Activated T-helper 1 cell treated with anti-CD3 and anti-CD28 coated beads, Interleukin-12 subunit alpha, Interleukin-12 subunit beta, Interleukin-2, Interleukin-4 antibody, amounts not matched to agents 30 ng/mL and 10 ng/mL and 1 ng/mL, durations not matched to agents 14 hours and 24 hours and 36 hours (primary cell): ENCODE results near the gene ZNF521. TPM values are rescaled to one million over a fixed set of nuclear protein-coding genes. Genes with fewer than 3 reads are reported as not detected.

Experiments used
- DNase-seq: peaks from one replicate; pipeline ENCODE4 v3.0.0; 2021; ENCODE audit warnings: low spot score
- H3K27ac Mint-ChIP-seq: one replicate; pipeline ENCODE4 v1.8.0; 2021; ENCODE audit warnings: mild to moderate bottlenecking, mixed read lengths
- H3K27me3 Mint-ChIP-seq: one replicate; pipeline ENCODE4 v1.8.0; 2022; ENCODE audit warnings: mild to moderate bottlenecking, moderate library complexity, mixed read lengths; ENCODE audit not compliant: insufficient read depth
- H3K36me3 Mint-ChIP-seq: one replicate; pipeline ENCODE4 v1.8.0; 2021; ENCODE audit warnings: low read depth, mixed read lengths
- H3K4me1 Mint-ChIP-seq: one replicate; pipeline ENCODE4 v1.8.0; 2021; ENCODE audit warnings: low read depth, mixed read lengths
- H3K4me3 Mint-ChIP-seq: one replicate; pipeline ENCODE4 v1.8.0; 2021; ENCODE audit warnings: mild to moderate bottlenecking, moderate library complexity, mixed read lengths
- H3K9me3 Mint-ChIP-seq: one replicate; pipeline ENCODE4 v1.8.0; 2021; ENCODE audit warnings: mixed read lengths
- intact Hi-C: fragments of 100-400 bp; cut with micrococcal nuclease; formaldehyde crosslinking; loops from one replicate; pipeline ENCODE4 v1.15.1; 2024
- total RNA-seq: library from RNA; stranded (reverse); gene quantifications from 2 replicates; pipeline ENCODE4 v1.2.3, GENCODE V29; 2022

The ZNF521 gene
- not detected in 2 replicates for total RNA-seq

DNA sequence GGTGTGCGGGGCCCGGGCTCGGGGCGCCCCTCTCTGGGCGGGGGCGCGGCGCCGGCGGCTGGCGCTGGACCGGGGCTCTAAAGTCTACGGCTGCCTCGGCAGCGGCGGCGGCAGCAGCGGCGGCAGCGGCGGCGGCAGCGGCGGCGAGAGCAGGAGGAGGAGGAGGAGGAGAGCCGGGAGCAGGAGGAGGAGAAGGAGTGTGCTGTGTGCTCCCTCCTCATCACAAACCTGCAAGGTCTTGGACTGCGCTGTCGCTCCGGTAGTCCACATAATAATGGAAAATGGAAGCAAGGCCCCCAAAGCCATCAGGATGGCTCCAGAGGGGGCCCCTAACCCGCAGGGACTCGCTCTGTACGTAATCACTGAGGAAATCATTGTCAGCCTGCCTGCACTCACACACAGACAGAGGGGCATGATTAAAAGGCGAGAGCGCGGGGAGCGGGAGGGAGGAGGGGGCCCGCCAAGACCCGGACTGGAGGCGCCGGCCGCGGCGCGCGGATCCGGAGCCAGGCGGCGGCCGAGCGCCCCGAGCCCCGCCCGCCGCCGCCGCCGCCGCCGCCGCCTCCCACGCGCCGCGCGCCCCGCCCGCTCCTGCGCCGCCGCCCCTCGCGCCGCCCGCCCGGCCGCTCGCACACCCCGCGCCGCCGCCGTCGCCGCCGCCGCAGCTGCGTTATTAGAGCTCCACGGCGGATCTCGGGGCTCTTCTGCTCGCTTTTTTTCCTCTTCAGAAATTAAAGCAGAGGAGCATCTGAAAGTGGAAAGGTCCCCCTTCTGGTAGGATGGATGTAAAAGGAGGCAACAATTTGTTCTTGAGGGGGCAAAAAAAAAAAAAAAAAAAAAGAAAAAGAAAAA is at the start of gene ZNF521:
Gene ZNF521, minus strand, starts transcription at position 390 of the 852 bp plus-strand sequence. CDS start 1,220 bp downstream, outside the sequence.
- peaks cover 5% of the 10 kb centered on the region for H3K4me1 Mint-ChIP-seq
- H3K27me3 Mint-ChIP-seq: peaks cover 65% of the 10 kb centered on the region
- H3K4me3 Mint-ChIP-seq: peak within 1 kb of the TSS; percentile 77
- no peaks in the 10 kb centered on the region for H3K9me3 Mint-ChIP-seq
- intact Hi-C loops: loop anchor here (5.0 to 10.0 kb wide), 2 partner anchors 187 to 1200 kb away; no protein-coding TSS in a partner anchor
- no peak within 1 kb of the TSS for H3K27ac Mint-ChIP-seq
- DNase-seq: peak; percentile 11
- H3K36me3 Mint-ChIP-seq: peaks cover 2% of the 10 kb centered on the region

DNA sequence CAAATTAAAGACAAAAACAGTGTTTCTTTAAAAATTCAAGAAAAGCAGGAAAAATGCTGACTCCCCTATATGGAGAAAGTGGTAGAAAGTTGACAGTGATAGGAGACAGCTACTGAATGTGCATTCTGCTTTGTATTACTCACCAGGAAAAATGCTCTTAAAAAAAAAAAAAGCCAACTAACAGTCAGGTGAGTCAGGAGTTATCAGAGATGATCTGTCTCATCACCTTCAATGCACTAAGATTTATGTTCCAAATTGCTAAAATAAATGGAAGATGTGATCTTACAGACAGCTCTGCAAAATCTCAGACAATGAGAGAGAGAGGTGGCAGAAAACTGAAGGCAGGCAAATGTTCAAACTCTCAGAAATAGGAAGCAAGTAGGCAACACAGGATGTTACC is 47.6 kb upstream of the ZNF521 start:
- no peaks in the 10 kb centered on the region for H3K4me1 Mint-ChIP-seq
- no peak overlapping the region for H3K4me3 Mint-ChIP-seq
- H3K9me3 Mint-ChIP-seq: no peaks in the 10 kb centered on the region
- H3K27ac Mint-ChIP-seq: no peak overlapping the region
- intact Hi-C loops: no loop called here
- no peak for DNase-seq
- H3K36me3 Mint-ChIP-seq: no peaks in the 10 kb centered on the region
- no peaks in the 10 kb centered on the region for H3K27me3 Mint-ChIP-seq

DNA sequence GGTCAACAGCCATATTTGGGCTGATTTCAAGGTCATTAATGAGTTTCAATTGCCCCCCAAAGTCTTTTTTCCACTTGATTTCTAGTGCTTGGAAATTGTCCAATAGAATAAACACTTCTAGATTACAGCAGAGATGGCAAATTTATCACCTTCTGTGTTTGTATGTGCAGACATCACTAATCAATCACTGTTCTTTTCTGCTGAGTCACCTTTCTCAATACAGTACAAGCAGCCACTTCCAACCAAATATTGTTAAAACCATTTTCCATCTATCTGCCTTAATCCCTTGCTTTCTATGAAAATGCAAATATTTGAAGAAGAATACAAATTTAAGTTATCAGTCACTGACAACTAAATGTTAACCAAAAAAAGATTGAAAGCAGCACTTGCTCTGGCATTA is 40.2 kb upstream of the ZNF521 start:
- DNase-seq: no peak
- no peak overlapping the region for H3K27ac Mint-ChIP-seq
- H3K27me3 Mint-ChIP-seq: no peaks in the 10 kb centered on the region
- no peak overlapping the region for H3K4me3 Mint-ChIP-seq
- intact Hi-C loops: no loop called here
- H3K4me1 Mint-ChIP-seq: no peaks in the 10 kb centered on the region
- no peaks in the 10 kb centered on the region for H3K36me3 Mint-ChIP-seq
- no peaks in the 10 kb centered on the region for H3K9me3 Mint-ChIP-seq

DNA sequence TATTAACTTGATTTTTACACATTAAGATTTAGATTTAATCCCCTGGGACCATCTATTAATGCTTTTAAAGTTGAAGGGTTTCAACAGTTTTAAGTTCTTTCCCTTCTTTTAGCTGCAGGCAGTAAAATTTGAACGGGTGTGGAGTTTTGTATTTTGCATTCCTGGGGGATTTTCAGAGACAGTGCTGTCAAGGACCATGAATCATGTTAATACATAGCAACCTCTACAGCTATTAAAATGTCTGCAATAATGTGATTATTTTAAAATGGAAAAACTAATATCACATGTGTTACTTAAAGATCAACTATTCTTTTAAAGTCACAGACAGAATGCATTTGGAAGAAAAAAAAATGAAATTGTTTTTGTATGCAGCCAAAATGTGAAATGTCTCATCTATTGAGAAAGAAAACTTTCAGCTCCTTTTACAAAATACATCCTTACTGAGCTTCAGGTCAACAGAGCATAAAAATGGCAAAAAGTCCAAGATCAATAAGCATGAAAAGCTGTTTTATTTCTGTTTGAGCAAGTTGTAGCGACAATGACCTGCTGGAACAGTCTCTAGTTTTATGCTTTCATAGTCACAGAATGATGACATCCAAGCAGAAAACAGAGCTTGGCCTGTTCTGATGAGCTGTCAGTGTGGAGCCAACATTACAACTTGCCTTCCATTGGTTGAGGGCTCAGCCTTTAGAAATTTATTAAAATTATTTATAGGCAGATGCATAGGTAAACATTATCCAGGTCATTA is 21.6 kb upstream of the ZNF521 start:
- DNase-seq: no peak
- H3K27me3 Mint-ChIP-seq: peaks cover 2% of the 10 kb centered on the region
- intact Hi-C loops: no loop called here
- no peaks in the 10 kb centered on the region for H3K36me3 Mint-ChIP-seq
- H3K4me1 Mint-ChIP-seq: no peaks in the 10 kb centered on the region
- H3K9me3 Mint-ChIP-seq: no peaks in the 10 kb centered on the region
- no peak overlapping the region for H3K4me3 Mint-ChIP-seq
- H3K27ac Mint-ChIP-seq: no peak overlapping the region

DNA sequence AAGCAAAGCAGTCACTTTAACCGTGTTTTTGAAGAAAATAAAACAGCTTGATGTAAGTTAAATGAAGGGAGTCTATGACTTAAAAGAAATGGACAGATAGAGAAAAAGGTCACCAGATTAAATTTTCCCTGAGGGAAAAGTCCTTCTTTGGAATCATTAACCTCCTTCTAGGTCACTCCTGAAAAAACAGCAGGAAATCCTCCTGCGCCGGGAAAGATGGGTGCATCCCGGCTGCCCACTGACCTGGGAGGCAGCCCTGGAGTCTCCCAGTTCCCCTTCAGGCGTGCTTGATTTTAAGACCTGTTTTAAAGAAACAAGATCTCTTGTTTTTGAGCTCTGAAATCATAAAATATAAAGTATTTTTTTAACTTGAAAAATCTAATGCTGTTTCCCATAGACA is 18.4 kb upstream of the ZNF521 start:
- Mint-ChIP-seq H3K27me3 (peaks cover 2% of the 10 kb centered on the region), H3K4me3 (no peak overlapping the region), H3K27ac (no peak overlapping the region), H3K36me3 (no peaks in the 10 kb centered on the region), H3K9me3 (no peaks in the 10 kb centered on the region), H3K4me1 (no peaks in the 10 kb centered on the region)
- intact Hi-C loops: no loop called here
- no peak for DNase-seq

DNA sequence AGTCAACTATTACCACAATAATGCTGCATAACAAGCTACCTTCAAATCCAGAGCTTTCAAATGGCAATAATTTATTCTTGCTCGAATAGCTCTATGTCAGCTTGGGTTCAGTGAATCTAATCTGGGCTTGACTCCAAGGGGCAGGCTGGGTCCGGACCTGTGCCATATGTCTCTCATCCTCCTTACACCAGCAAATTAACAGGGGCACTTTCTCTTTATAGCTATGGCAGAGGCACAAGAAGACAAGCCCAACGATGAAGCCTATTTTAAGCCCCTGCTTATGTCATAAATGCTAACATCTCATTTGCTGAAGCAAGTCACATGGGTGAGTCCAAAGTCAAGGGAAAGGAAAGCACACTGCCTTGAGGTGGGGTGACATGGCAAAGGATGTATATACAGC is 13.3 kb upstream of the ZNF521 start:
- Mint-ChIP-seq H3K9me3 (no peaks in the 10 kb centered on the region), H3K4me1 (no peaks in the 10 kb centered on the region), H3K36me3 (no peaks in the 10 kb centered on the region)

DNA sequence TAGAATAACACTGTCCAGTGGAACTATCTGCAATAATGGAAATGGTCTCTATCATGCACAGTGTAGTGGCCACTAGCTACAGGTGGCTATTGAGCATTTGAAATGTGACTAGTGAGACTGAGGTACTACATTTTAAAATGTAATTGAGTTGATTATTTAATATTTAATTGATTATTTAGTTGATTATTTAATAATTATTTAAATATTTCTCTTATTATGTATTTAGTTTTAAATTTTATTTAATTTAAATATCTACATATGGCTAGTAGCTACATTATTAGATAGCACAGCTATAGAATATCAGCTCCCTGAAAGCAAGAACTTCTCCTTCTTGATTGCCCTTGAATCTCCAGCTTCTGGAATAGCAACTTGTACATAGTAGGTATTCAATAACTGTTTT is 12.8 kb upstream of the ZNF521 start:
- H3K4me1 Mint-ChIP-seq: no peaks in the 10 kb centered on the region
- no peak for DNase-seq
- no peak overlapping the region for H3K27ac Mint-ChIP-seq
- intact Hi-C loops: no loop called here
- no peaks in the 10 kb centered on the region for H3K27me3 Mint-ChIP-seq
- no peaks in the 10 kb centered on the region for H3K36me3 Mint-ChIP-seq
- no peaks in the 10 kb centered on the region for H3K9me3 Mint-ChIP-seq
- H3K4me3 Mint-ChIP-seq: no peak overlapping the region

More for the DNA sequence above, 13.3 kb upstream of the ZNF521 start:
- no peak for DNase-seq
- Mint-ChIP-seq H3K4me3 (no peak overlapping the region), H3K27me3 (no peaks in the 10 kb centered on the region), H3K27ac (no peak overlapping the region)
- intact Hi-C loops: no loop called here

DNA sequence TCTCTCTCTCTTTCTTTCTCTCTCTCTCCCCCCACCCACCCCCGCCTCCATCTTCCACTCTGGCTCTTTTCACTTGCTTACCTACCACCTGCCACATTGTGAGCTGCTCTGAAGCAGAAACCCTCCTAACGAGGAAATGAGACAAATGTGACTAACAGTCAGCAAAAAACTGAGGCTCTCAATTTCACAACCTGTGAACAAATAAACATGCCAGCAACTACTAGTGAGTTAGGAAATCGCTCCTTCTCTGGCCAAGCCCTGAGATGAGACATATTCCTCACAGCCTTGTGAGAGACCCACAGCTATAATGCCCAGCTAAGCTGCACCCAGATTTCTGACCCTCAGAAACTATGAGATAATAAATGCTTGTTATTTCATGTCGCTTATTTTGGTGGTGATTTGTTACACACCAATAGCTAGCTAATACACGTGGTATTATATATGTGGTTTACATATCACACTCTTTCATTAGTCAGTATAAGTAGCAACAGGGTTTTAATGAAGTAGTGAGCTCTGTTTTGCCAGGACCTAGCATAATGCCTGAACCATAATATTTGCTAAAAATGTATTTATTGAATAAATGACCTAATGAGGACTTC is 8.4 kb upstream of the ZNF521 start:
- intact Hi-C loops: no loop called here
- Mint-ChIP-seq H3K9me3 (no peaks in the 10 kb centered on the region), H3K4me3 (no peak overlapping the region), H3K4me1 (no peaks in the 10 kb centered on the region), H3K27ac (no peak overlapping the region), H3K36me3 (no peaks in the 10 kb centered on the region), H3K27me3 (peaks cover 5% of the 10 kb centered on the region)
- DNase-seq: no peak

DNA sequence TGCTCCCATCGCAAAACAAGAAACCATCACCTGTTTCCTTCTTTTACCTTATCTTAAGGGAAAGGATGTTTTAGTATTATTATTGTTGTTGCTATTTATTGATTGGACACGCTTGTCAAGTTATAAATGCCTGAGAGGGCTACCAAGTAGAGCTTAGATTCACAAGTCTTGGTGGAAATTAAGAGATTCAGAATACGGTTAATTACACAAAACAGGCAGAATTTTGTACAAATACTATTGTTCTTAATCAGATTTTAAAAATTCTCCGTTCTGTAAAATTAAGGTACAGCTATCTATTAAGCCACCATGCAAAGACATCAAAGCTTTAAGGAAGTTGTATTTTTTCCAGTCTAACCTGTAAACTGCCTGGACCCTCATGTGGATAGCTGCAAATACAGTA is 1.1 kb upstream of the ZNF521 start:
- Mint-ChIP-seq H3K9me3 (no peaks in the 10 kb centered on the region), H3K27me3 (peaks cover 54% of the 10 kb centered on the region)
- intact Hi-C loops: loop anchor here (5.0 to 10.0 kb wide), 2 partner anchors 188 to 1199 kb away; no protein-coding TSS in a partner anchor

DNA sequence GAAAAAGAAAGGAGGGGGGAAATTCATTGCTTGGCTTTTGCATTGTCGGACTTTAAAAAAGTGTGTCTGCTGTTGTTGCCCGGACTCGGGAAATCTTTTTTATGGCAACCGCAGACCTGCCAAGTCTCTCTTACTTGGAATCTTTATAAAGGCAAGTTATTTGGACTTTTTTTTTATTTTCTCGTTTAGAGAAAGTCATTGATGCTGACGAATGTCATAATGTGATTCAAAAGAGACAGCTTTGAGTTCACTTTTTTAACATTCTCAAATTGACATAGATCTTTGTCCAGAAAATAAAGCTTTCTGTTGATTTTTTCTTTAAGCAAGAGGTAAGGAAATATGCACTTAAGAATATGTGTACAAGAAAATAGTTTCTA is 651 bp upstream of the ZNF521 start:
- H3K36me3 Mint-ChIP-seq: peaks cover 2% of the 10 kb centered on the region
- no peak for DNase-seq
- H3K4me3 Mint-ChIP-seq: no peak overlapping the region
- peaks cover 5% of the 10 kb centered on the region for H3K4me1 Mint-ChIP-seq
- no peak overlapping the region for H3K27ac Mint-ChIP-seq
- no peaks in the 10 kb centered on the region for H3K9me3 Mint-ChIP-seq
- H3K27me3 Mint-ChIP-seq: peaks cover 59% of the 10 kb centered on the region
- intact Hi-C loops: loop anchor here (5.0 to 10.0 kb wide), 2 partner anchors 188 to 1200 kb away; no protein-coding TSS in a partner anchor

More for the DNA sequence above, 1.1 kb upstream of the ZNF521 start:
- Mint-ChIP-seq H3K4me3 (no peak overlapping the region), H3K36me3 (peaks cover 2% of the 10 kb centered on the region), H3K27ac (no peak overlapping the region), H3K4me1 (peaks cover 5% of the 10 kb centered on the region)
- DNase-seq: no peak

DNA sequence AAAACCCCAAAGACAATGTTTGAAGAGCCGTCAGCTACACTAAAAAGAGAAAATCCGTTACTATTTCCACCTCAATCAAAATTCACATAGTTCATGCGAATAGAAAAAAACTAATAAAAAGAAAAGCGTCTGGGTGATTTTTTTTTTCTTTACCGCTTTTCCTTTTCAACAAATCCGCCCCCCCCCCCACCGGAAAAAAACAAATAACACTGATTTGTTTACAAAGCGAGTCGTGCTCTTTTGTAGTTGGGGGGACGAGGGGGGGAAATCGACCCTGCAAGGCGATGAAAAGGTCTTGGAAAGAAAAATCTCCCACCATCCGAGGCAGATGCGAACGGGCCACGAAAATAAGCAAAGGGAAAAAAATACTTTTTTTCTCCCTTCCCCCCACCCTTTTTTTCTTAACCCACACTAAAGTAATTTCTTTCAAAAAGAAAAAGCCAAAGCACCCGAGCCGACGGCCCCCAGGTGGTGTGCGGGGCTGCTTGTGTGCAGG is 638 bp downstream of the ZNF521 start:
- no peak overlapping the region for H3K27ac Mint-ChIP-seq
- no peak for DNase-seq
- peak overlapping the region; percentile 77 for H3K4me3 Mint-ChIP-seq
- peaks cover 72% of the 10 kb centered on the region for H3K27me3 Mint-ChIP-seq
- no peaks in the 10 kb centered on the region for H3K9me3 Mint-ChIP-seq
- peaks cover 5% of the 10 kb centered on the region for H3K4me1 Mint-ChIP-seq
- intact Hi-C loops: loop anchor here (5.0 to 10.0 kb wide), 2 partner anchors 187 to 1201 kb away; no protein-coding TSS in a partner anchor
- H3K36me3 Mint-ChIP-seq: peaks cover 2% of the 10 kb centered on the region

DNA sequence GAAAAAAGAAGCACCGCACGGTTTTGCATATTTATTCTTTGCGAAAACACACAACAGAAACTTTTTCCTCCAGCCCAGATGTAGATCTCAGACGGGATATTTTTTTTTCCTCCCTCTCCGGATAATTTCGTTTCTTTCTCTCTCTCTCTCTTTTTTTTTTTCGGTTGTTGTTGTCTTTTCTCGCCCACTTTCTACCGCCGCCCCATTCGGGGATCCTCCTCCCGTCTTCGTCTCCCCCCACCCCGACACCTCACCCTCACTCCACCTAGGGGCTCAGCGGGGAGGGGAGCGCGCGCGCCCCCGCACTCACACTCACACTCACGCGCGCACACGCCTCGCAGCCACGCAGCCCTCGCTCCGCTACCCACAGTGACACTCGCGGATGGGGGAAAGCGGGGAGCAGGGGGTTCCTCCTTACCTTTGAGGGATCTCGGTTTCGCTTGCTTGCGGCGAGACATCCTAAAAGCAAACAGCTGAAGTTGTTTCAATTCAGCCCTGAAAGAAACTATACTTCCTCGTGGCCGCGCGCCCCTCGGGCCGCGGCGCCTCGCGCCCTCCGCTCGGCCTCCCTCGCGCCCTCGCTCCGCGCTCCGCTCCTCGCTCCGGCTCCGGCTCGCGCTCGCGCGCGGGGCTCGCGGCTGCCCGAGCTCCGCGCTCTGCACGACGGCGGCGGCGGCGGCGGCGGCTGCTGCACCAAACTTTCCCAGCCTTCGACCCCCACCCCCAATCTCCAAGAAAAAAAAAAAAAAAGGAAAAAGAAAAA is 1.3 kb downstream of the ZNF521 start:
- peak overlapping the region; percentile 81 for H3K4me3 Mint-ChIP-seq
- H3K27me3 Mint-ChIP-seq: peaks cover 78% of the 10 kb centered on the region
- intact Hi-C loops: loop anchor here (5.0 to 10.0 kb wide), 2 partner anchors 186 to 1202 kb away; no protein-coding TSS in a partner anchor
- H3K36me3 Mint-ChIP-seq: peaks cover 2% of the 10 kb centered on the region
- peaks cover 5% of the 10 kb centered on the region for H3K4me1 Mint-ChIP-seq
- DNase-seq: no peak
- peak overlapping the region; percentile 65 for H3K27ac Mint-ChIP-seq
- H3K9me3 Mint-ChIP-seq: no peaks in the 10 kb centered on the region
